Measurements from ENCODE around the gene UTS2R.

The UTS2R gene

DNA sequence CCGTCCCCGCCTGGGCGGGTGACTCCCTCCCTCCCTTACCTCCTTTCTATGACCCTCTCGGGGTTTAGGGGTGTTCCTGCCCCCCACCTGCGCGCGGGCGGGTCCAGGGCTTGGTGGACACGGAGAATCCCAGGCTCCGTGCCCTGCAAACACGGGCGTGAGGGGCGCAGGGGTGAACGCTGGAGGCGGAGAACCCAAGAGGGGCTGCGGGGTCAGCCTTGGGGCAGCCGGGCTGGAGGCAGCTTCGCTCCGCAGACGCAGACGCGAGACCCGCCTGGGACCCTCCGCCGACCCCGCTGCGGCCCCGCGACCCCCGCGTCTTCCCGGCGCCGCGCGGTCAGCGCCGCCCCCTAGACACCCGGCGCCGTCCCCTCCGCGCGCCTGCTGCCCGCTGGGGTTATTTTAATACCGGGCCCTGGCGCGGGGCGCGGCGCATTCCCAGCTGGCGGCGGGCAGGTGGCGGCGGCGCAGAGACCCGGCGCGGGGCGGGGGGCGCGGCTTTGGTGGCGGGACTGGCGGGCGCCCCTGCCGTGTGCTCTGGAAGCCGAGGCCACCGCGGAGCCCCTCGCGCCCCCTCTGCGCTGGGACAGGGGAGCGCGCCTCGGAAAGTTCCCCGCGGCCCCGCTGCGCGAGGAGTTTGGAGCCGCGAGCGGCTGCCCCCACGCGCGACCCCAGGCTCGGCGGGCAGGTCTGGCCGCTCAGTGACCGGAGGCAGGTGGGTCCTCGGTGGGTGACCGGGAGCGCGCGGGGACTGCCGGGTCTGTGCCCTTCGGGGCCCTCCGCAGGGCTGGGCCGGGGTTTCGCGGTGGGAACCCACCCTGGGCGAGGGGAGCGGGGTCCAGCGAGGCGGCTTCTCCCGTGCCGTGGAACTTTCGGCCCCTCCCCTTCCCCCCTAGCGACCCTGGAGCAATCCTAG, at the start of gene UTS2R:
UTS2R (plus strand) TSS at position 433 of the 916 bp plus-strand sequence. CDS start 2,560 bp downstream, outside the sequence.
- no peak for DNase-seq

DNA sequence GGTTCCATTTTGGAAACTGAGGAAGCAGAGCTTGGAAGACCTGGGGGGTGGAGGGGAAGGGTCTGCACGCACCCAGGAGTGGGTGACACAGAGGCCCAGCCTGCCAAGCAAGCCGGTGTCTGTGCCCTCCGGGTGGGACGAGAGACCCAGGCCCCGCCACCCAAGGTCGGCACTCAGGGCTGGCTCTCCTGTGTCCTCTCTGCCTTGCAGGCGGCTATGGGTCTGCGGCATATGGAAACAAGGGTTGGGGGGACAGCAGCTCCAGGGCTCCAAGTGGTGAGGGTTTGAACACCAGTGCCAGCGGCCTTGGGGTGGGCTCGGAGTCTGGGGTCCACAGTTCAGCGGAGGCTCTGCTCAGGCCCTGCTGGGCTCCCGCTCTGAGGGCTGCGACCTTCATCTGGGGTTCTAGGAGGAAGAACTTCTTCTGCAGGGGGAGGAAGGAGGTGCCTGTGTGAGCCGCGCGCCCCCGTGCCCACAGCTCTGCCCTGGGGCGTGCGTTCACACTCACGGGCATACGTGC, 49.6 kb upstream of the UTS2R start:
- no peak for DNase-seq

DNA sequence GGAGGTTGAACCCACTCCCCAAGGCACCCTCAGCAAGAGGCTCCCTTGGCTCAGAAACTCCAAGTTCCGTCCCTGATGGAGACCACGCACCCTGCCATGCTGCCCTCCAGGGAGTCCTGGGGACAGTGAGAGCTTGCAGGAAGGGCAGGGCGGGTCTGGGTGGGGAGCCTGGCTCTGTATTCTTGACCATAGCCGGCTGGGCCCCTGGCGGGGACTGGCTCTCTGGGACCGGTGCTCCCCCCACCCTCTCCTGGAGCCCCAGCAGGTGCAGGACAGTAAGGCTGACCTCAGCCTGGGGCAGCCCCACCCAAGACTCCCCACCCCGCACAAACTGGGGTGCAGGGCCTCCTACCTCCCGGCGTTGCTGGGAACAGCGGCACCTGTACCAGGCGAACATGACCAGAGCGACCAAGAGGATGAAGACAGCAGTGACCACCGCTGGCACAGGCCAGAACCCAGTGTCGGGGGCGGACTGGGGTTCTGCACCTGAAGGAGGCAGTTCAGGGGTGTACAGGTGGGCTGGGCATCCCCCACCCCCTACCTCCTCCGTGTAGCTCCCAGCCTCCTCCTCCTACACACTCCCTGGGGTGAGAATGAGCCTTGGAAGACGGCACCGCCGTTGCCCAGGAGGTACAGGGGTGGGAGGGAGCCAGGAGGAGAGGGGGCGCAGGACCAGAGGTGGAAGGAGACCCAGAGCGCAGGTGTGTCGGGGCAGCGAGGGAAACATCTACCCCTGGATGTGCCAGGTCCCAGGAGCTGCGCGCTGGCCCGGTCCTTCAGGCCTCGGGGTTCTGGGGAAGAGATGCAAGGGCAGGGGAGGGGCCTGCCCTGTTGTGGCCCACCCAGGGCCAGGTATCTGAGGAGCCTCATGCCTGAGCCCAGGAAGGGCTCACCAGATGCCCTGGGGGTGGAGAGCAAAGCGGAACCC, 48.8 kb upstream of the UTS2R start:
- DNase-seq = no peak

DNA sequence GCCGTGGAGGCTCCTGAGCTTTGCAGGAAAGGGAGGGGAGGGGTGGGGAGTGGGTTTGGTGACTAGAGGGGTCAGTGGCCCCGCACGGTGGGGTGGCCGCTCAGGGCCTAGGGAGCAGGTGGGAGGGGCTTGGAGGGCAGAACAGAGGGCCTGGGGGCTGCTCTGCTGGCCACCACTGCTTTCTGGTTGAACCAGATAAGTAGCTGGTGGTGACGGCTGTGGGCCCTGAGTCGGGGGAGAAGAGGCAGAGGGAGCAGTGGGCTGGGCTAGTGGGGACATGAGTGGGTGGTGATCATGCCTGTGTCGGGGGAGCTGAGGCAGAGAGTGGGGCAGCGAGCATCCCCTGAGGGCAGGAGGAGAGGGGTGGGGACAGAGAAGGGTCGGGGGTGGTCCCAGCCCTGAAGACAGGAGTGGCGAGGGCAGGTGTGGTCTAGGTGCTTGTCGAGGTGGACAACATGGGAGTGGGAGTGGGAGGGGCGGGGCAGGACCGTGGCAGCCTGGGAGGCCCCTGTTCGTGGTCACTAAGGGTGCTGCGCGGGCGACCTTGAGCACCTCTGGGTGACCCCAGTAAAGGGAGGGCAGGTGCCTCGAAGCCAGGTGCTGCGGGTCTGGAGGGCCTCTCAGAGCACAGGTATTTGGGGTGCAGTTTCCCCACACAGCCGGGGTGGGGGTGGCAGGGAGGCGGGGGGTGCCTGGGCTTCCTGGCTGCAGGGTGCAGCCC, 47.9 kb upstream of the UTS2R start:
- no peak for DNase-seq

DNA sequence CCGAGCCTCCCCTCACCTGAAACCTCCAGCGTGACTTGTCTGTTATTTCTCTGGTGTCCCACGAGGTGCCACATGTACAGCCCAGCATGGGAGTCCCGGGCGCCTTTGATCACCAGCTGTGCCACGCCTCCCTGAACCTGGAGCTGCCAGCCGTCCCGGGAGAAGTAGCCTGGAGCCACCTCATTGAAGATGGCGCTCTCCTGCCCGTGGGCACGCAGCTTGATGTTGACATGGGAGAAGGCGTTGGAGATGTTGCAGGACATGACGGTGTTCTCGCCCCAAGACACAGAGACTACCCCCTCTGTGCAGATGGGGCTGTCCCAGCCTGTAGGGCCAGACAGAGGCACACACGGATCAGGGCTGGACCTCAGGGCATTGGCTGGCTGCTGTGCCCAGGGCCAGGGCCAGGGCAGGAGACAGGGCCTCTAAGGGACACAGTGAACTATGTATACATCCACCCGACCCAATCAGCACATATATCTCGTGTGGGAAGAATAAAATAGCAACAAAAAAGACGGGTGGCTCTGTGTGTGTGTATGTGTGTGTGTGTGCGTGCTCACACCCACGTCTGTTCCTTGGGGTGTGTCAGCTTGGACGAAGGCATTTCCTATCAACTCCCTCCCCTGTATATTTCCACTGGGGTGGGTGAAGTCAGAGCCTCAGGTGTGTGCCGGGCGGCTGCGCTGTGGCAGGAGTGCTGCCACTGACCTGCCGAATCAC, 46.8 kb upstream of the UTS2R start:
- no peak for DNase-seq

DNA sequence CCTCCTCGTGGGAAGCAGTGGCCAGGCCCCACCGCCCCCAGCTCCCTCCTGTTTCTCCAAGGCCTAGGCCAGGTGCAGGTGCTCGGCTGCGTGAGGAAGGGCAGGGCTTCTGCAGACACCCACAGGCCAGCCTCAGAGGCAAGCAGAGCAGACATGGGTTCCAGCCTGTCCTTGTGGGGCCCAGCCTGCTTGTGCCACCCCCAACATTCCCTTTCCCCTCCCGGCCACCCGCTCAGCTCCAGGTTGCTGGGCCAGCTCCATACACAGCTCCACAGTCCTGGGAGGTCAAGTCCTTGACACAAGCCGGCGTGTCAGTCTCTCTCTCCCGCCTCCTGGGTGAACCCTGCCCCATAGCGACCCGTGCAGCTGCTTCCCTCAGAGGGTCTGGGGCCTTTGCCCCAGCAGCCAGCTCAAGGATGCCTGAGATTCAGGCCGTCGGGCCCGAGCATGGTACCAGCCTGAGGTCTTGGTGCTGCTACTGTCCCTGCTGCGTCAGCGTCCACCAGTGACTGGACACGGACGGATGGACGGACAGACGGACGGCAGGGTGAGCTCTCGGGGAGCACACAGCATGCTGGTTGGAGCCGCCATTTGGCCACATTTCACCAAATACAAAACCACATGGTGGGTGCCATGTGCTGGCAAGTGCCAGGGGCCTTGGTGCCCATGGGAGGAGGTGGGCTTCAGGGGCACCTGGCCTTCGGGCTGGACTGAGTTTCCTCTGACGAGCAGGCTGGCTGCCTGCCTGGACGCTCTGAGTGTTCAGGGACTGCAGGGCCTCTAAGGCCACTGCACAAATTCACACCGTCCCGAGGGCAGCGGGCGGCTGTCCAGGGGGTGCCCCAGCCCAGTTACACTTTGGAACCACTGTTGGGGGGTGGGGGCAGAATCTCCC, 46.0 kb upstream of the UTS2R start:
- no peak for DNase-seq

DNA sequence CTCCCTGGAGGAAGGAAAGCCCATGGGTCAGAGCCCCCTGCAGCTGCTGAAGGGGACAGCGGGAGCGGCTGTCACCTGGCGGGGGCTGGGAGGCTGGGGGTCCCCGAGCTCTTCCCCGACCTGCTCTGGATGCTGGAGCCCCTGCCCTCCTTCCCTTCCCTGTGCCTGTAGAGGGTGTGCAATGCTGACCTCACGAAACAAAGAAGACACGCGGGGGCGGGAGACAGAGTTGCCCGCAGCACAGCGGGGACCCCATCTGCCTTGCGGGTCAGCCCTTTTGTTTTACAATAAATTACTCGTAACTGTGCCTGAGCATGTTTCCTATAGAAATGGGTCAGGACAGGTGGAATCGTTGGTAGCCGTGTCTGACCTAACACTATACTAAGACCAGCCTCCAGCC, 44.3 kb upstream of the UTS2R start:
- DNase-seq = no peak

DNA sequence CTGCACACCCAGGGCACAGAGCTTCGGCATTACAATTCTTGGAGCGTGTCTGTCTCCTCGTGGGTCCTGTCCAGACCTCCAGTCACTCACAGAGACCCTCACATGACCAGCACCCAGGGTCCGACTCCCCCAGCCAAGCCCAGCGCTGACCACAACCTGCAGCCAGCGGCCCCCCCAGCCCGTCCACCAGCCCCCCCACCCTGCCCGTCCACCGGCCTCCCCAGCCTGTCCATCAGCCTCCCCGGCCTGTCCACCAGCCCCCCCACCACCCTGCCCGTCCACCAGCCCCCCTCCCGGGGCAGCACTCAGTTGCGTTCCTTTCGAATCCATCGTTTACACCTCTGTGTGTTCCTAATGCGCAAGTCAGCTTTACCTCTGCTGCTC, 43.8 kb upstream of the UTS2R start:
- no peak for DNase-seq

DNA sequence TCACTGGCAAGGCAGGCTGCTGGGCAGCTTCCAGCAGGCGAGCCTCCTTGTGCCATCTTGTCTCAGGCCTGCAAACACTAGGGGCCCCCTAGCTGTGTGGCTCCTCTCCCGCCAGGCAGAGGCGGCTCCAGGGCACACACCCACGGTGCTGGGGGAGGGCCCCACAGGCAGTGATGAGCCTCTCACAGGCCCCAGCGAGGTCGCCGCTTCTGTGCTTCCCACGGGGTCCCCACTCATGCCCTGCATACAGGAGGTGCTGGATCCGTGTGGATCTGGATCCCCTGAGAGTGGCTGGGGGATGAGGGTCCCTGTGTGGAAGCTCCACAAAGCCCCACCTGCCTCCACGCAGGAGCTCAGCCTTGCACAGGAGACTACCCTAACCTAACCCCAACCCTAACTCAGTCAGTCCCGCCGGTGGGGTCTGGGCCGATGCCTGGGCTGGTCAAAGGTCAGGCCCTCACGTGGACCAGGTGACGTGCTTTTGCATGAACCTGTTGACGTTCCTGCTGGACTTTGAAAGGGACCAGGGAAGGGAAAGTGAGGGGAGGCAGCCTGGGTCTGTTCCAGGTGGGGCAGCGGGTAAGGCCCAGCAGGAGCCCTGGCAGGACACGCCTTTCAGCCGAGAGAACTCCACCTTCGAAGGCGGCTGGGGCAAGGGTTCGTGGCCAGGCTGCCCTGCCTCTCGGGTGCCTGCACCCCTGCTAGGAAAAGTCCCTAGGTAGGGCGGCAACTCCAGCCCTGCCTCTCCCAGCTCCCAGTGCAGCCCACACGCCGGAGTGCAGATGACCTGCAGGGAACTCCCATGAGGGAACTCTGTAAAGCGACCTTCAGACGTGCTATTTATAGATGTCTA, 43.2 kb upstream of the UTS2R start:
- DNase-seq = no peak

DNA sequence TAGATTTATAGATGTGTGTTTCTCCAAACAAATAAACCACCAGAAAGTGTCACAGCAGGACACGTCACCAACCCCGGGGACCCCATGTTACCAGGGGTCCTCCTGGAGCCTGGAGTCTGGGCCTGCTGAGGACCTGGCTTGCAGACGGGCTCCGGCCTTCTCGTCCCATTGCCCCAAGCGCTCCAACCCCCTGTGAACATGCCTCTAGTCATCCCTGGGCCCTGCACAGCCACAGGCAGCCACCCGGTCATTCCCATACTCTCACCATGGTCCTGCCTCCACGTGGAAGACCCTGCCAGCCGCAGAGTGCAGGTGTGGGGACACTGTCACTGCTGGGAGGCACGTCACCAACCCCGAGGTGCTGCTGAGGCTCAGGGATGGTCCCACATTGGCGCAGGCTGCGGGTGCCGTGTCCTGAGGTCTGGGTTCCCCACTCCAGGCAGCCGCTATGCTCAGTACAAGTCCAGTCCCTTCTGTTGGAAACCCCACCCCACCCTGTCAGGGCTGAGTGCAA, 42.5 kb upstream of the UTS2R start:
- DNase-seq = no peak

DNA sequence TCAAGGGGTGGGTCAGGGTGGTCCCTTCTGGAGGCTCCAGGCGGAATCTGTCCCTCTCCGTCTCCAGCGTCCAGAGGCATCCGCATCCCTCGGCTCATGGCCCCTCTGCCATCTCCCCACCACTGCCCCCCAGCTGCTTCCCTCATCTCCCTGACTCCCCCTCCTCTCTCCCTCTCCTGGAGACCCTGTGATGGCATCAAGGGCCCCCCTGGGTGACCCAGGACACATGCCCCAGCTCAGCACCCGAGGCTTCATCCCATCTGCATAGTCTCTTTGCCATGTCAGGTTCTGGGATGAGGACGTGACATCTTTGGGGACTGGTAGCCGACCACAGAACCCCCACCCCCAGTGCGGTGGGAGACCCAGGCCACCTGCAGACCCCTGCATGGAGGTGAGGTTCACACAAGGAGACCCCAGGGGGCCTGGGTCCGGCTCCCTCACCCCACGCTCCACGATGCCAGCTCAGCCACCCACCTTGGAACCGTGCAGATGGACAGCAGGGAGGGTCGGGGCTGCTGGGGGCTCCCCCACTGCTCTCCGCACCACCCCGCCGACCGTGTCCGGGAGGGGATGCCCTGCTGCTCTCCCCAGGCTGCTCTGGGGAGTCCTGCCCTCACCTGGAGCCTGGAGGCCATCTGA, 41.8 kb upstream of the UTS2R start:
- no peak for DNase-seq

DNA sequence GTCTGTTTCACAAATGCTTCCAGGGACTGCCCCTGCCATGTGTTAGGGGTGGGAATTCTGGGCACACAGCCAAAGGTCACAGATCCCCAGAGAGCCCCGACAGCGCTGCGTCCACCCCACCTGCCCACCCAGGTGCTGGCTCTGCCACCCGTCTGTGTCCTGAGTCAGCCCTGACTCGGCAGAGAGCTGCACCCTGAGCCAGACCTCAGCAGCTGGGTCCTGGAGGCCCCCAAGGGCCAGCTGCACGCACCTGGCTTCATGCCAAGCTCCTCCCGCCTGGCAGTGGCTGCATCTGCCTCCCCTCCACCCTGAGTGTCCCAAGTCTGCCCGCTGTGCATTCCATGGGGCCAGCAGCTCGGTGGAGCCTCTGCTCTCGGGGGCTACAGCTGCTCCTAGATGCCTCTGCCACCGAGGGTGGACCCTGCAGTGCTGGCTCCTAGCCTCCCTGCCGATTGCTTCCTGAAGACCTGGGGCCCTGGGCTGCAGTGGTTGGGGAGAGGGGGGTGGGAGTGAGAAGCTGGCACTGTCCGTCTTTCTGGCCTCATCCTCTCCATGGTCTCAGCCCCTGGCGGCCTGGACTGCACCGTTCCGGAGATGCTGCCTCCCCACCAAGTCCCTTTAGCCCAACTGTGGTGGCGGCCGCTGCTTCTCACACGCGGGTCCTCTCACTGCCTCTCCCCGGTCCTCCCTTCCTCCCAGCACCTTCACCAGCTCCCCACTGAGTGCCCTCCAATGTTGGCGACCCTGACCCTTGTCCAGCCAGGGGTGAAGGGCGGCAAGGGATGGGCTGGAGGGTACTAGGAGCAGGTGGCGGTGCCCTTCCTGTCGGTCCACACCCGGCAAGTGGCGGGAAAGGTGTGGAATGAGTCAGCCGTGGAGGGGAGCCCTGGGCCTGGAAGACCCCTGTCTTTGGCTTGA, 41.0 kb upstream of the UTS2R start:
- no peak for DNase-seq

DNA sequence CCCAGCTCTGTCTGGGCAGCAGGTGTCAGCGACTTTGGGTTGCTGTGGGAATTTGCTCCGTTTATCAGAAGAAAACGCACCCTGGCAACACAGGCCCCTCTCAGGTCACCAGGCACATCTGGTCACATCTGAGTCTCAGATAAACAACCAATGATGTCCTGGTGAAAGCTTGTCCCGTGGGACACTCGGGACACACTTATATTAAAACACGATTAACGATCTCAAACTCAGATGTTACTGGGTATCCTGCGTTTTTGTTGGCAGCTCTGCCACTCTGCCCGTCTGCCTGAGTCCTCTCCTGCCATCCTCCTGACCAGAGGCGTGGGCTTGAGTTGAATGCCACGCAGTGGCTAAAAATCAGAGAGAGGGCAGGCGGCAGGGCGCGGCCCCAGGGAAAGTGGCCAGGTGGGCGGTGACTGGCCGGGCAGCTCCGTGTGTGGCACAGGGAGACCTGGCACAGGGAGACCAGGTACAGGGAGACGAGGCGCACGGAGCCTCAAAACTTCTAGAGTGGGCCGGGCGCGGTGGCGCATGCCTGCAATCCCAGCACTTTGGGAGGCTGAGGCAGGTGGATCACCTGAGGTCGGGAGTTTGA, 40.1 kb upstream of the UTS2R start:
- no peak for DNase-seq

DNA sequence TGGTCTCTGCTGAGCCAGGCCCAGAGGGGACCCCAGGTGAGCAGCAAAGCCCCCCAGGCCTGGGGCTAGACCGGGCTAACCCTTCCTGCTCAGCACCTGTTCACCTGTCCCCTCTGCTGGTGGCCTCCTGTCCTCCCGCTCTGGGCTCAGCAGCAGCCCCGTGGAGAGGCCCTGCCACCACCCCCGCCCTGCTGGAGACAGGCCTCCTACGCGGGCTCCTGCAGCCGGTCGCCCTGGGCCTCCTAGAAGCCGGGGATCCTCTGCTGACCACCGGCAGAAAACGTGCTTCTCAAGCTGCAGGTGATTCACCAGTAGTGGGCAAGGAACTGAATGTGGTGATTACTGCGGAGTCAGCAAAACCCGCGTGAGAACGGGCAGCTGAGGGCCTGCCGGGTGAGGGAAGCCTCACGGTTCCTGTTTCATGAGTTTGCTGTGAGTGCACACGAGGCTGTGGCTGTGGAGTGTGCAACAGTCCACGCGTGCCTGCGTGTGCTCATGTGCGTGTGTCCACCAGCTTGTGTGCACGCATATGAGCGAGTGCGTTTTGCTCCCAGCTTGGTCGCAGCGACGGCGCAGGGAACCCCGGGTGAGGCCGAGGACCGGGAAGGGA, 38.8 kb upstream of the UTS2R start:
- DNase-seq = peak; percentile 9

DNA sequence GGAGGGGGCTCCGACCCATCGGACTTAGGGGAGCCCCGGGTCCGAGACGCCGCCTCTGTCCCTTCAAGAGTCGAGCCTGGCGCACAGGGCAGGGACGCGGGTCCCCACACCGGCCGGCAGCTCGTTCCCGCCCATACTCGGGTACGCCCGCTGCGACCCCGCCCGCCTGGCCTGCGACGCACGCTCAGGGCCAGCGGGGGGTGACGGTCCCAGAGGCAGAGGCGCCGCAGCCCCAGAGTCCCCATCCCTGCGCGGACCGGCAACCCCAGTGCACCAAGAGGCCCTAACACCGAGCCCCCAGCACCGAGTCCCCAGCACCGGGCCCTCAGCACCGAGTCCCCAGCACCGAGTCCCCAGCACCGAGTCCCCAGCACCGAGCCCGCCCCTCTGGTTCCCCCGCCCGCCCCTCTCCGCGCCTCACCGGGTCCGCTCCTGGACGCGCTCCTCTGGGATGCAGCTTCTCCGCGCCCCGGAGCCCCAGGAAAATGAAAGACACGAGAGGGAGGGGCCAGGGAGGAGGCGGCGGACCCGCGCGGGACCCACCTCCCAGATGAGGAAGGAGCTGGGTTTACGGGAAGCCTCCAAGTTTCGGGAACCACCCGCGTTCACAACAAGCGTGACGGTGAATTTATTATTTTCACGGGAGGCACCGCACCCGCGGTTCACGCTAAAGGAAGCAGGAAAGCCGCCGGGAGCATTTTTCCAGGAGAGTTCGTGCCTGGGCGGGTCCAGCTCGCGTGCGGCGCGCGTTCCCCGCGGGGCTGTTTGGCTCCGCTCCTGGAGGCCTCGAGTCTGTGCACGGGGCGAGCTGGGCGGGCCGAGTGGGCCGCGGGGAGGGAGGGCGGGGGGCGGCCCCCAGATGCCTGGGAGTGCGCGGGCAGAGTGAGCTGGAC, 38.0 kb upstream of the UTS2R start, which contains the start of gene SECTM1:
SECTM1 (minus strand) TSS at position 488 of the 893 bp plus-strand sequence. CDS start 6,526 bp downstream, outside the sequence.
- DNase-seq = no peak

DNA sequence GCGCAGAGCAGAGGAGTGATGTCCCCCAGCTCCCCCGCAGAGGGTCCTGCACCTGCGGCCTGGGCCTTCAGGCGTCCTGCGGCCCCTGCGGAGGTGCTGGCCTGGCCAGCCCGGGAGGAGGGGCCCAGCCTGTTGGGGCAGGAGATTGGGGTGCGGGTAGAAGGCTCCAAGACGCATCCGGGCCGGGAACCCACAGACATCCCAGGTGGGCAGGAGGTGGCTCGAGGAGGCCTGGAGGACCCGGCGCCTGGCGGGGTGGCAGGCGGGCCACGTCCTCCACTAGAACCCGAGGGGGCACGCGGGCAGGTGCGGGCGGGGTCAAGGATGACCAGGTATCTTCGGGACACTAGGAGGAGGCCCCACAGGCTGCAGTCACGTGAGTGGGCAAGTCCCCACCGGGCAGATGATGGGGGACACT, 37.4 kb upstream of the UTS2R start:
- DNase-seq = no peak

Measured in stimulated activated naive CD4-positive, alpha-beta T cell treated with Interleukin-2 at 50 U/mL for 16 hours (primary cell).